Measurements from ENCODE around the gene PLAAT2. TPM values are rescaled to one million over a fixed set of nuclear protein-coding genes. Genes with fewer than 3 reads are reported as not detected.

Gene PLAAT2
- total and polyA plus RNA-seq, 10 of the 15 experiments (the other 5 are each of a cell fraction or from before 2014, with no cell fraction given): 4.6 to 25.9 (median 8.6) TPM

DNA sequence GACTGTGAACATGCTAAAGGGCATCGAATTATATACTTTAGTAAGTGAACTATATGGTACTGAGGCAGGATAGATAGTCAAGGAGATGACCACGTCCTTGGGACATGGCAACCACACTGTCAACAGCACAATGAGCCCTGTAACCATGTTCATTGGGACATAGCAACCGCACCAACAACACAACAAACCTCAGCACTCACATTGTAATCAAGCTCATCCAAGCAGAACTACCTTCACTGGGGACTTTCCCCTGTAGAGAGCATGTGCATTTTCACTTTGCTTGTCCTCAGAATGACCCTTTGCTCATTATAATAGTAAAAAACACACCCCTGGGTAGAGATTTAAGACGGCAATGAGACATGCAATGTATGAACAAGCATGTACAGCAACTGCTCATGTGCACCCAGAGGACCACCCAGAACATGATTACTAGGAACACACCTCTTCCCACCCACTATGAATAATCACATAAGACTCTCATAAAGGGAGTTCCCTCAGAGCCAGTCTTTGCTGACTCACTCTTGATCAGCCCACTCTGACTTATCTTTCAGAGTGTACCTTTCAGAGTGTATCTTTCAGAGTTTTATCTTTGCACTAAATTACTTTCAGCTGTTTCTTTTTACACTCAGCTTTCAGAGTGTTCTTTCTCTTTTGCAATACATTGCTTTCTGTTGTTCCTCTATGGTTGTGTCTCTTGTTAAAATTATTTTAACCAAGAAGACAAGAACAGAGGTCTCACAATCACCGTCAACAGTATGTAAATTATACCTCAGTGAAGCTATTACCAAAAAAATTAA, 4.1 kb upstream of the PLAAT2 start (continued):
- TF ChIP-seq, protein P1, sequence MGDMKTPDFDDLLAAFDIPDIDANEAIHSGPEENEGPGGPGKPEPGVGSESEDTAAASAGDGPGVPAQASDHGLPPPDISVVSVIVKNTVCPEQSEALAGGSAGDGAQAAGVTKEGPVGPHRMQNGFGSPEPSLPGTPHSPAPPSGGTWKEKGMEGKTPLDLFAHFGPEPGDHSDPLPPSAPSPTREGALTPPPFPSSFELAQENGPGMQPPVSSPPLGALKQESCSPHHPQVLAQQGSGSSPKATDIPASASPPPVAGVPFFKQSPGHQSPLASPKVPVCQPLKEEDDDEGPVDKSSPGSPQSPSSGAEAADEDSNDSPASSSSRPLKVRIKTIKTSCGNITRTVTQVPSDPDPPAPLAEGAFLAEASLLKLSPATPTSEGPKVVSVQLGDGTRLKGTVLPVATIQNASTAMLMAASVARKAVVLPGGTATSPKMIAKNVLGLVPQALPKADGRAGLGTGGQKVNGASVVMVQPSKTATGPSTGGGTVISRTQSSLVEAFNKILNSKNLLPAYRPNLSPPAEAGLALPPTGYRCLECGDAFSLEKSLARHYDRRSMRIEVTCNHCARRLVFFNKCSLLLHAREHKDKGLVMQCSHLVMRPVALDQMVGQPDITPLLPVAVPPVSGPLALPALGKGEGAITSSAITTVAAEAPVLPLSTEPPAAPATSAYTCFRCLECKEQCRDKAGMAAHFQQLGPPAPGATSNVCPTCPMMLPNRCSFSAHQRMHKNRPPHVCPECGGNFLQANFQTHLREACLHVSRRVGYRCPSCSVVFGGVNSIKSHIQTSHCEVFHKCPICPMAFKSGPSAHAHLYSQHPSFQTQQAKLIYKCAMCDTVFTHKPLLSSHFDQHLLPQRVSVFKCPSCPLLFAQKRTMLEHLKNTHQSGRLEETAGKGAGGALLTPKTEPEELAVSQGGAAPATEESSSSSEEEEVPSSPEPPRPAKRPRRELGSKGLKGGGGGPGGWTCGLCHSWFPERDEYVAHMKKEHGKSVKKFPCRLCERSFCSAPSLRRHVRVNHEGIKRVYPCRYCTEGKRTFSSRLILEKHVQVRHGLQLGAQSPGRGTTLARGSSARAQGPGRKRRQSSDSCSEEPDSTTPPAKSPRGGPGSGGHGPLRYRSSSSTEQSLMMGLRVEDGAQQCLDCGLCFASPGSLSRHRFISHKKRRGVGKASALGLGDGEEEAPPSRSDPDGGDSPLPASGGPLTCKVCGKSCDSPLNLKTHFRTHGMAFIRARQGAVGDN (IDR thresholded peaks at IDR 0.05): no peak
- TF ChIP-seq YY1 (IDR thresholded peaks at IDR 0.05; ENCODE audit: low read depth, low read length) (peak; percentile 43; the same call in 1 of the 2 replicates), RAD51 (IDR thresholded peaks at IDR 0.05) (peak; percentile 53), MEF2A (IDR thresholded peaks at IDR 0.05; ENCODE audit: insufficient read depth, low read depth, low read length) (0 out of 2 replicates have a peak, but pooled peaks have one; percentile 18), NBN (IDR thresholded peaks at IDR 0.05) (peak; percentile 95), MTA2 (IDR thresholded peaks at IDR 0.05; ENCODE audit: low read depth) (peak; percentile 94), SREBF1 (IDR thresholded peaks at IDR 0.05; ENCODE audit: low read length) (no peak), DPF2 (IDR thresholded peaks at IDR 0.05) (peak; percentile 78), SIN3A (IDR thresholded peaks at IDR 0.05; ENCODE audit: low read depth, low read length) (no peak), SUPT20H (IDR thresholded peaks at IDR 0.05; ENCODE audit: borderline replicate concordance, control insufficient read depth, low read depth, low read length) (no peak), MYB (IDR thresholded peaks at IDR 0.05; ENCODE audit: borderline replicate concordance, low read depth, low read length) (no peak)
- TF ChIP-seq, protein P2, sequence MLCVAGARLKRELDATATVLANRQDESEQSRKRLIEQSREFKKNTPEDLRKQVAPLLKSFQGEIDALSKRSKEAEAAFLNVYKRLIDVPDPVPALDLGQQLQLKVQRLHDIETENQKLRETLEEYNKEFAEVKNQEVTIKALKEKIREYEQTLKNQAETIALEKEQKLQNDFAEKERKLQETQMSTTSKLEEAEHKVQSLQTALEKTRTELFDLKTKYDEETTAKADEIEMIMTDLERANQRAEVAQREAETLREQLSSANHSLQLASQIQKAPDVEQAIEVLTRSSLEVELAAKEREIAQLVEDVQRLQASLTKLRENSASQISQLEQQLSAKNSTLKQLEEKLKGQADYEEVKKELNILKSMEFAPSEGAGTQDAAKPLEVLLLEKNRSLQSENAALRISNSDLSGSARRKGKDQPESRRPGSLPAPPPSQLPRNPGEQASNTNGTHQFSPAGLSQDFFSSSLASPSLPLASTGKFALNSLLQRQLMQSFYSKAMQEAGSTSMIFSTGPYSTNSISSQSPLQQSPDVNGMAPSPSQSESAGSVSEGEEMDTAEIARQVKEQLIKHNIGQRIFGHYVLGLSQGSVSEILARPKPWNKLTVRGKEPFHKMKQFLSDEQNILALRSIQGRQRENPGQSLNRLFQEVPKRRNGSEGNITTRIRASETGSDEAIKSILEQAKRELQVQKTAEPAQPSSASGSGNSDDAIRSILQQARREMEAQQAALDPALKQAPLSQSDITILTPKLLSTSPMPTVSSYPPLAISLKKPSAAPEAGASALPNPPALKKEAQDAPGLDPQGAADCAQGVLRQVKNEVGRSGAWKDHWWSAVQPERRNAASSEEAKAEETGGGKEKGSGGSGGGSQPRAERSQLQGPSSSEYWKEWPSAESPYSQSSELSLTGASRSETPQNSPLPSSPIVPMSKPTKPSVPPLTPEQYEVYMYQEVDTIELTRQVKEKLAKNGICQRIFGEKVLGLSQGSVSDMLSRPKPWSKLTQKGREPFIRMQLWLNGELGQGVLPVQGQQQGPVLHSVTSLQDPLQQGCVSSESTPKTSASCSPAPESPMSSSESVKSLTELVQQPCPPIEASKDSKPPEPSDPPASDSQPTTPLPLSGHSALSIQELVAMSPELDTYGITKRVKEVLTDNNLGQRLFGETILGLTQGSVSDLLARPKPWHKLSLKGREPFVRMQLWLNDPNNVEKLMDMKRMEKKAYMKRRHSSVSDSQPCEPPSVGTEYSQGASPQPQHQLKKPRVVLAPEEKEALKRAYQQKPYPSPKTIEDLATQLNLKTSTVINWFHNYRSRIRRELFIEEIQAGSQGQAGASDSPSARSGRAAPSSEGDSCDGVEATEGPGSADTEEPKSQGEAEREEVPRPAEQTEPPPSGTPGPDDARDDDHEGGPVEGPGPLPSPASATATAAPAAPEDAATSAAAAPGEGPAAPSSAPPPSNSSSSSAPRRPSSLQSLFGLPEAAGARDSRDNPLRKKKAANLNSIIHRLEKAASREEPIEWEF (IDR thresholded peaks at IDR 0.05; ENCODE audit: insufficient replicate concordance, low read depth, low read length): peak; percentile 77
- TF ChIP-seq, protein P3, sequence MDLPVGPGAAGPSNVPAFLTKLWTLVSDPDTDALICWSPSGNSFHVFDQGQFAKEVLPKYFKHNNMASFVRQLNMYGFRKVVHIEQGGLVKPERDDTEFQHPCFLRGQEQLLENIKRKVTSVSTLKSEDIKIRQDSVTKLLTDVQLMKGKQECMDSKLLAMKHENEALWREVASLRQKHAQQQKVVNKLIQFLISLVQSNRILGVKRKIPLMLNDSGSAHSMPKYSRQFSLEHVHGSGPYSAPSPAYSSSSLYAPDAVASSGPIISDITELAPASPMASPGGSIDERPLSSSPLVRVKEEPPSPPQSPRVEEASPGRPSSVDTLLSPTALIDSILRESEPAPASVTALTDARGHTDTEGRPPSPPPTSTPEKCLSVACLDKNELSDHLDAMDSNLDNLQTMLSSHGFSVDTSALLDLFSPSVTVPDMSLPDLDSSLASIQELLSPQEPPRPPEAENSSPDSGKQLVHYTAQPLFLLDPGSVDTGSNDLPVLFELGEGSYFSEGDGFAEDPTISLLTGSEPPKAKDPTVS (IDR thresholded peaks at IDR 0.05; ENCODE audit: low read depth, low read length): no peak
- TF ChIP-seq, protein P4, sequence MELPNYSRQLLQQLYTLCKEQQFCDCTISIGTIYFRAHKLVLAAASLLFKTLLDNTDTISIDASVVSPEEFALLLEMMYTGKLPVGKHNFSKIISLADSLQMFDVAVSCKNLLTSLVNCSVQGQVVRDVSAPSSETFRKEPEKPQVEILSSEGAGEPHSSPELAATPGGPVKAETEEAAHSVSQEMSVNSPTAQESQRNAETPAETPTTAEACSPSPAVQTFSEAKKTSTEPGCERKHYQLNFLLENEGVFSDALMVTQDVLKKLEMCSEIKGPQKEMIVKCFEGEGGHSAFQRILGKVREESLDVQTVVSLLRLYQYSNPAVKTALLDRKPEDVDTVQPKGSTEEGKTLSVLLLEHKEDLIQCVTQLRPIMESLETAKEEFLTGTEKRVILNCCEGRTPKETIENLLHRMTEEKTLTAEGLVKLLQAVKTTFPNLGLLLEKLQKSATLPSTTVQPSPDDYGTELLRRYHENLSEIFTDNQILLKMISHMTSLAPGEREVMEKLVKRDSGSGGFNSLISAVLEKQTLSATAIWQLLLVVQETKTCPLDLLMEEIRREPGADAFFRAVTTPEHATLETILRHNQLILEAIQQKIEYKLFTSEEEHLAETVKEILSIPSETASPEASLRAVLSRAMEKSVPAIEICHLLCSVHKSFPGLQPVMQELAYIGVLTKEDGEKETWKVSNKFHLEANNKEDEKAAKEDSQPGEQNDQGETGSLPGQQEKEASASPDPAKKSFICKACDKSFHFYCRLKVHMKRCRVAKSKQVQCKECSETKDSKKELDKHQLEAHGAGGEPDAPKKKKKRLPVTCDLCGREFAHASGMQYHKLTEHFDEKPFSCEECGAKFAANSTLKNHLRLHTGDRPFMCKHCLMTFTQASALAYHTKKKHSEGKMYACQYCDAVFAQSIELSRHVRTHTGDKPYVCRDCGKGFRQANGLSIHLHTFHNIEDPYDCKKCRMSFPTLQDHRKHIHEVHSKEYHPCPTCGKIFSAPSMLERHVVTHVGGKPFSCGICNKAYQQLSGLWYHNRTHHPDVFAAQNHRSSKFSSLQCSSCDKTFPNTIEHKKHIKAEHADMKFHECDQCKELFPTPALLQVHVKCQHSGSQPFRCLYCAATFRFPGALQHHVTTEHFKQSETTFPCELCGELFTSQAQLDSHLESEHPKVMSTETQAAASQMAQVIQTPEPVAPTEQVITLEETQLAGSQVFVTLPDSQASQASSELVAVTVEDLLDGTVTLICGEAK (IDR thresholded peaks at IDR 0.05; ENCODE audit: borderline replicate concordance): peak; percentile 58; the same call in 1 of the 2 replicates

All from GM12878 (cell line).